OCI-LY1 (cell line): ENCODE measurements around the gene MS4A10.

Experiments used
- H2AFZ ChIP-seq: fragments of 200-600 bp; sonication (generic), shearing (Covaris generic); 2 replicates; pipeline ENCODE4 v1.6.0; 2014; ENCODE audit warnings: antibody characterized with exemption, mild to moderate bottlenecking, low read length
- H3F3A ChIP-seq: fragments of 200-600 bp; sonication (generic), shearing (Covaris generic); 2 replicates; pipeline ENCODE4 v1.6.0; 2014; ENCODE audit warnings: mild to moderate bottlenecking, antibody characterized with exemption, low read length, moderate library complexity; ENCODE audit not compliant: insufficient read depth
- H3K27ac ChIP-seq: fragments of 200-600 bp; sonication (generic); 2 replicates; pipeline ENCODE4 v1.5.1; 2014; ENCODE audit warnings: low read length, mixed run types, mild to moderate bottlenecking, low read depth; ENCODE audit not compliant: poor library complexity, severe bottlenecking
- H3K27me3 ChIP-seq: fragments of 200-600 bp; sonication (generic); 2 replicates; pipeline ENCODE4 v1.6.0; 2014; ENCODE audit warnings: antibody characterized with exemption, mild to moderate bottlenecking, low read length, moderate library complexity; ENCODE audit not compliant: insufficient read depth
- H3K36me3 ChIP-seq: fragments of 200-600 bp; sonication (generic); 2 replicates; pipeline ENCODE4 v1.6.1; 2014; ENCODE audit warnings: mild to moderate bottlenecking, antibody characterized with exemption, low read length, moderate library complexity, mixed read lengths; ENCODE audit not compliant: insufficient read depth
- H3K4me1 ChIP-seq: fragments of 200-600 bp; sonication (generic); 2 replicates; pipeline ENCODE4 v1.5.1; 2014; ENCODE audit warnings: mild to moderate bottlenecking, low read length, moderate library complexity; ENCODE audit not compliant: insufficient read depth, severe bottlenecking
- H3K4me2 ChIP-seq: fragments of 200-600 bp; sonication (generic), shearing (Covaris generic); 2 replicates; pipeline ENCODE4 v1.6.1; 2014; ENCODE audit warnings: low read length
- H3K4me3 ChIP-seq: fragments of 200-600 bp; sonication (generic); 2 replicates; pipeline ENCODE4 v1.5.1; 2014; ENCODE audit warnings: low read length, low read depth, mild to moderate bottlenecking, mixed read lengths; ENCODE audit not compliant: poor library complexity, severe bottlenecking
- H3K79me2 ChIP-seq: fragments of 200-600 bp; shearing (Covaris generic); 2 replicates; pipeline ENCODE4 v1.6.1; 2016; ENCODE audit warnings: mixed run types, low read length, mixed read lengths; ENCODE audit not compliant: insufficient read depth
- H3K9ac ChIP-seq: fragments of 200-600 bp; sonication (generic), shearing (Covaris generic); 2 replicates; pipeline ENCODE4 v1.6.1; 2014; ENCODE audit warnings: mild to moderate bottlenecking, low read length, mixed read lengths
- H3K9me2 ChIP-seq: fragments of 200-600 bp; sonication (generic), shearing (Covaris generic); 2 replicates; pipeline ENCODE4 v1.6.1; 2014; ENCODE audit warnings: low read depth, mild to moderate bottlenecking, low read length, mixed read lengths
- H3K9me3 ChIP-seq: fragments of 200-600 bp; shearing (Covaris generic); 2 replicates; pipeline ENCODE4 v1.6.1; 2014; ENCODE audit warnings: low read length, mixed read lengths
- H4K20me1 ChIP-seq: fragments of 200-600 bp; sonication (generic), shearing (Covaris generic); 2 replicates; pipeline ENCODE4 v1.6.0; 2016; ENCODE audit warnings: mild to moderate bottlenecking, low read length; ENCODE audit not compliant: insufficient read depth
- CTCF ChIP-seq: fragments of 200-600 bp; sonication (generic), shearing (Covaris generic); IDR thresholded peaks from 2 replicates; pipeline ENCODE4 v1.5.1; 2017; ENCODE audit warnings: mild to moderate bottlenecking, antibody characterized with exemption, low read length, moderate library complexity, mixed read lengths
- EZH2 ChIP-seq: fragments of 200-600 bp; sonication (generic), shearing (Covaris generic); IDR thresholded peaks from 2 replicates; pipeline ENCODE4 v1.8.0; 2017; ENCODE audit warnings: borderline replicate concordance, mixed run types, mild to moderate bottlenecking, antibody characterized with exemption, low read length, moderate library complexity, mixed read lengths

MS4A10 gene

GRCh38 chr11:60771146-60771545 lies 14.0 kb upstream of the MS4A10 start:
- no peaks in the 10 kb centered on the region for H3F3A ChIP-seq
- no peak overlapping the region for H3K27ac ChIP-seq
- no peak overlapping the region for H3K4me2 ChIP-seq
- no peak overlapping the region for H2AFZ ChIP-seq
- H3K4me3 ChIP-seq, result no peak overlapping the region
- H3K4me1 ChIP-seq, result no peaks in the 10 kb centered on the region
- no peak for TF ChIP-seq CTCF
- no peak for TF ChIP-seq EZH2
- no peaks in the 10 kb centered on the region for H3K9me3 ChIP-seq
- H3K36me3 ChIP-seq, result no peaks in the 10 kb centered on the region
- H4K20me1 ChIP-seq, result no peaks in the 10 kb centered on the region
- H3K79me2 ChIP-seq, result no peaks in the 10 kb centered on the region
- no peak overlapping the region for H3K9ac ChIP-seq
- peaks cover 5% of the 10 kb centered on the region; the same call in 1 of the 2 replicates for H3K27me3 ChIP-seq
- no peaks in the 10 kb centered on the region for H3K9me2 ChIP-seq

GRCh38 chr11:60771879-60772525 lies 13.1 kb upstream of the MS4A10 start:
- H3F3A ChIP-seq, result no peaks in the 10 kb centered on the region
- H4K20me1 ChIP-seq, result no peaks in the 10 kb centered on the region
- no peak overlapping the region for H3K9ac ChIP-seq
- no peaks in the 10 kb centered on the region for H3K9me3 ChIP-seq
- H3K9me2 ChIP-seq, result no peaks in the 10 kb centered on the region
- H3K4me2 ChIP-seq, result no peak overlapping the region
- H3K79me2 ChIP-seq, result no peaks in the 10 kb centered on the region
- TF ChIP-seq CTCF, result no peak
- no peak for TF ChIP-seq EZH2
- H3K4me3 ChIP-seq, result no peak overlapping the region
- H3K27me3 ChIP-seq, result peaks cover 11% of the 10 kb centered on the region
- H3K36me3 ChIP-seq, result no peaks in the 10 kb centered on the region
- H2AFZ ChIP-seq, result no peak overlapping the region
- no peaks in the 10 kb centered on the region for H3K4me1 ChIP-seq
- H3K27ac ChIP-seq, result no peak overlapping the region

- Histone ChIP-seq H3K36me3 (no peaks in the 10 kb centered on the region), H3K4me2 (no peak overlapping the region), H3K4me3 (no peak overlapping the region), H3K79me2 (no peaks in the 10 kb centered on the region), H3K9ac (no peak overlapping the region), H3K4me1 (no peaks in the 10 kb centered on the region), H3F3A (no peaks in the 10 kb centered on the region), H3K27me3 (peaks cover 12% of the 10 kb centered on the region), H4K20me1 (no peaks in the 10 kb centered on the region), H2AFZ (no peak overlapping the region), H3K27ac (no peak overlapping the region), H3K9me2 (no peaks in the 10 kb centered on the region), H3K9me3 (no peaks in the 10 kb centered on the region)
- TF ChIP-seq CTCF (no peak), EZH2 (no peak)
These were observed 12.5 kb upstream of the MS4A10 start for GRCh38 chr11:60772666-60773065.
